MM.1S (cell line): Measurements from ENCODE around the gene AQP1.

Experiments
- DNase-seq: peaks from one replicate; pipeline ENCODE4 v3.0.0-alpha.2; 2015
- H2AFZ ChIP-seq: fragments of 300-600 bp; sonication (generic); 2 replicates; pipeline ENCODE4 v1.6.0; 2016; ENCODE audit warnings: antibody characterized with exemption, low read length
- H3F3A ChIP-seq: fragments of 300-600 bp; sonication (generic); 2 replicates; pipeline ENCODE4 v1.6.1; 2016; ENCODE audit warnings: mild to moderate bottlenecking, antibody characterized with exemption, low read length, moderate library complexity, mixed read lengths; ENCODE audit not compliant: insufficient read depth
- H3K27ac ChIP-seq: fragments of 300-600 bp; sonication (generic); 2 replicates; pipeline ENCODE4 v1.5.1; 2016; ENCODE audit warnings: mild to moderate bottlenecking, low read length
- H3K27me3 ChIP-seq: fragments of 300-600 bp; sonication (generic); replicated peaks from 2 replicates; pipeline ENCODE4 v1.6.0; 2016; ENCODE audit warnings: low read length; ENCODE audit not compliant: insufficient read depth
- H3K36me3 ChIP-seq: fragments of 300-600 bp; sonication (generic); replicated peaks from 2 replicates; pipeline ENCODE4 v1.6.1; 2016; ENCODE audit warnings: mild to moderate bottlenecking, low read length, mixed read lengths; ENCODE audit not compliant: insufficient read depth
- H3K4me1 ChIP-seq: fragments of 300-600 bp; sonication (generic); 2 replicates; pipeline ENCODE4 v1.6.1; 2016; ENCODE audit warnings: low read length, mixed read lengths
- H3K4me2 ChIP-seq: fragments of 300-600 bp; sonication (generic); 2 replicates; pipeline ENCODE4 v1.6.0; 2016; ENCODE audit warnings: low read depth, low read length
- H3K4me3 ChIP-seq: fragments of 300-600 bp; sonication (generic); 2 replicates; pipeline ENCODE4 v1.5.1; 2016; ENCODE audit warnings: low read length, mixed read lengths
- H3K79me2 ChIP-seq: fragments of 300-600 bp; sonication (generic); 2 replicates; pipeline ENCODE4 v1.6.1; 2016; ENCODE audit warnings: mixed run types, low read length, mixed read lengths
- H3K9ac ChIP-seq: fragments of 300-600 bp; sonication (generic); 2 replicates; pipeline ENCODE4 v1.6.1; 2016; ENCODE audit warnings: low read length, mixed read lengths
- H3K9me2 ChIP-seq: fragments of 300-600 bp; sonication (generic); replicated peaks from 2 replicates; pipeline ENCODE4 v1.6.1; 2016; ENCODE audit warnings: mild to moderate bottlenecking, low read length, mixed read lengths; ENCODE audit not compliant: insufficient read depth
- H3K9me3 ChIP-seq: fragments of 300-600 bp; sonication (generic); replicated peaks from 2 replicates; pipeline ENCODE4 v1.6.1; 2016; ENCODE audit warnings: mild to moderate bottlenecking, low read length, mixed read lengths; ENCODE audit not compliant: insufficient read depth
- H4K20me1 ChIP-seq: fragments of 300-600 bp; sonication (generic); 2 replicates; pipeline ENCODE4 v1.6.1; 2016; ENCODE audit warnings: mild to moderate bottlenecking, low read length, moderate library complexity, mixed read lengths; ENCODE audit not compliant: insufficient read depth
- EZH2 ChIP-seq: fragments of 300-600 bp; sonication (generic); optimal IDR thresholded peaks from 2 replicates; pipeline ENCODE3; 2017; ENCODE audit warnings: low read depth, mild to moderate bottlenecking, antibody characterized with exemption, low read length, mixed read lengths
- EZH2phosphoT487 ChIP-seq: fragments of 300-600 bp; sonication (generic); IDR thresholded peaks from 2 replicates; pipeline ENCODE4 v1.6.1; 2018; ENCODE audit warnings: antibody characterized with exemption, low read length
- TF ChIP-seq, protein P1 (sequence below): fragments of 300-600 bp; sonication (generic); IDR thresholded peaks from 2 replicates; pipeline ENCODE4 v1.5.1; 2016; ENCODE audit warnings: antibody characterized with exemption, low read length, mixed read lengths

The AQP1 gene

DNA sequence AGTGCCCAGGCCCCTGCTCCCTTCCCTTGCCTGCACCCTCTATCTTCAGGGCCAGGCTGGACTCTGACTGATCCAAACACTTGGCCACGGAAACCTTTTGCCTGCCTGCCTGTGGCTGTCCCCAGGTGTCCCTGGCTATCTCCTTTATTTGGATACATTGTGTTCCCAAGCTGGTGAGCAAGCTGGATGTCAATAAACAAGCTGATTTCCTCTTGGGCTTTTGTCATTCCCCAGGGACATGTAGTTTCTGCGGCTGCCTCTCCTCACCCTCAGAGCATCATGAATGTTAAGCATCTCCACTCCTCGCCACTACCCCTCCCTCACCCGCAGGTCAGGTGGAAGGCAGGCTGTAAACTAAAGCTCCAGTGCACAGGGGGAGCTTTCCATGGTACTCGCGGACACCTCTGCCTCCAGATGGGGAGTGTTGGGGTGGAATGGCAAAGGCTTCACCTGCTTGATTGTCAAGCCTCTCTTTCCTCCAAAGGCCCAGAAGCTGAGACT is 59.0 kb downstream of the AQP1 start:
- TF ChIP-seq, protein P1, sequence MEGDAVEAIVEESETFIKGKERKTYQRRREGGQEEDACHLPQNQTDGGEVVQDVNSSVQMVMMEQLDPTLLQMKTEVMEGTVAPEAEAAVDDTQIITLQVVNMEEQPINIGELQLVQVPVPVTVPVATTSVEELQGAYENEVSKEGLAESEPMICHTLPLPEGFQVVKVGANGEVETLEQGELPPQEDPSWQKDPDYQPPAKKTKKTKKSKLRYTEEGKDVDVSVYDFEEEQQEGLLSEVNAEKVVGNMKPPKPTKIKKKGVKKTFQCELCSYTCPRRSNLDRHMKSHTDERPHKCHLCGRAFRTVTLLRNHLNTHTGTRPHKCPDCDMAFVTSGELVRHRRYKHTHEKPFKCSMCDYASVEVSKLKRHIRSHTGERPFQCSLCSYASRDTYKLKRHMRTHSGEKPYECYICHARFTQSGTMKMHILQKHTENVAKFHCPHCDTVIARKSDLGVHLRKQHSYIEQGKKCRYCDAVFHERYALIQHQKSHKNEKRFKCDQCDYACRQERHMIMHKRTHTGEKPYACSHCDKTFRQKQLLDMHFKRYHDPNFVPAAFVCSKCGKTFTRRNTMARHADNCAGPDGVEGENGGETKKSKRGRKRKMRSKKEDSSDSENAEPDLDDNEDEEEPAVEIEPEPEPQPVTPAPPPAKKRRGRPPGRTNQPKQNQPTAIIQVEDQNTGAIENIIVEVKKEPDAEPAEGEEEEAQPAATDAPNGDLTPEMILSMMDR: no peak
- TF ChIP-seq EZH2: no peak
- no peak for TF ChIP-seq EZH2phosphoT487
- H3K36me3 ChIP-seq: no peaks in the 10 kb centered on the region
- no peaks in the 10 kb centered on the region for H4K20me1 ChIP-seq
- H3K9ac ChIP-seq: no peak overlapping the region
- H3K4me1 ChIP-seq: peaks cover 14% of the 10 kb centered on the region
- H2AFZ ChIP-seq: no peak overlapping the region
- H3K4me2 ChIP-seq: no peak overlapping the region
- DNase-seq: no peak
- no peaks in the 10 kb centered on the region for H3K9me2 ChIP-seq
- H3F3A ChIP-seq: no peaks in the 10 kb centered on the region
- H3K4me3 ChIP-seq: no peak overlapping the region
- H3K9me3 ChIP-seq: no peaks in the 10 kb centered on the region
- no peaks in the 10 kb centered on the region for H3K79me2 ChIP-seq
- no peak overlapping the region for H3K27ac ChIP-seq
- no peaks in the 10 kb centered on the region for H3K27me3 ChIP-seq

DNA sequence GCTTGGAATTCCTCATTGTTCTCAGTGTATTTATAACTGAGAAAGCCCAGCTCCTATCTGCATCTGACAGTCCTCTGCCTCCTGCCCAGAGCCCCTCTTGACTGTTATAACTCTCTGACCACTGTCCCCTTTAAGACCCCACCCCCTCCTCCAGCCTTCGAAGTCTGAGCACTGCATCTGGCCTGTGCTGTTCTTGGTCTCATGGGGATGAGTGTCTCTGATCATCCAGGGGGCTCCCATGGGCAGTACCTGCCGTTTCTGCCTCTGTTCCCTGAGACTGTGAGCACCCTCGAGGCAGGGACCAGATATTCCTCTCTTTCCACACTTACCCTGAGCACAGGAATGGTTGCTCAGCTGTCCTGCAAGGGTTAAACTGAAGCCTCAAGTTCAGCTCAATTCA is 59.8 kb downstream of the AQP1 start:
- Histone ChIP-seq H3K36me3 (no peaks in the 10 kb centered on the region), H3K9ac (no peak overlapping the region), H2AFZ (no peak overlapping the region), H3K27ac (no peak overlapping the region), H3K79me2 (no peaks in the 10 kb centered on the region), H3K27me3 (no peaks in the 10 kb centered on the region), H3K4me1 (peaks cover 14% of the 10 kb centered on the region), H3K9me3 (no peaks in the 10 kb centered on the region), H3K4me3 (no peak overlapping the region), H3K9me2 (no peaks in the 10 kb centered on the region), H4K20me1 (no peaks in the 10 kb centered on the region), H3K4me2 (no peak overlapping the region), H3F3A (no peaks in the 10 kb centered on the region)
- TF ChIP-seq, protein P1: no peak
- no peak for DNase-seq

DNA sequence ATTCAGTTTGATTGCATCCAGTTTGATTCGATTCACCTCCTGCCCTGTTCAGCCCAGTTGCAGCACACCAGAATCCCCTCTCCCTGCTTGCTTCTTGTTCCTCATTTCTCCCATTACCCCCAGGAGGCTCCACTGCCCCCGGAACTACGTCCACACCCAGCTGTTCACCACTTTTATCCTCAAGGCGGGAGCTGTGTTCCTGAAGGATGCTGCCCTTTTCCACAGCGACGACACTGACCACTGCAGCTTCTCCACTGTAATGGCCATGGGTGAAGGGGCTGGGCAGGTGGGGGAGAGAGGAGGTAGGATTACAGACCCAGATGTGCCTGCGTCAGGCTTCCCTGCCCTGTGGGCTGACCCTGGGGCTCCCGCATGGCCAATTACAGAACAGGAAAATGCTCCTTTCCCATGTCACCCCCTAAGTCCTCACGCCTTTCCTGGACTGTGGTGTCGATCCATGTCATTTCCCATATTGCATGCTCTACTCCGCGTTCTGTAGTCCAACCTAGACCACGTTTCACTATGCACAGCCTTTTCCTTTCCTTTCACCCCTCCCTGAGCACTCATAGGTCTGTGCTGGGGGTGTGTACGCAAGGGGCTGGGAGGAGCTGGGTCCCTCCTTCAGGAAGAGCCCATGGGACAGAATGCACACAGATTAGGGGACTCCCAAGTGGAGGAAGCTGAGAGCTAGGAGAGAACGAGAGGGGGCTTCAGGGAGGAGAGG is 60.3 kb downstream of the AQP1 start:
- H3K9ac ChIP-seq: no peak overlapping the region
- H3K79me2 ChIP-seq: no peaks in the 10 kb centered on the region
- H3K36me3 ChIP-seq: no peaks in the 10 kb centered on the region
- H2AFZ ChIP-seq: no peak overlapping the region
- no peaks in the 10 kb centered on the region for H3K9me2 ChIP-seq
- H3K4me3 ChIP-seq: no peak overlapping the region
- no peaks in the 10 kb centered on the region for H3K9me3 ChIP-seq
- H4K20me1 ChIP-seq: no peaks in the 10 kb centered on the region
- H3K27me3 ChIP-seq: no peaks in the 10 kb centered on the region
- DNase-seq: no peak
- TF ChIP-seq EZH2 (no peak), EZH2phosphoT487 (no peak)
- TF ChIP-seq, protein P1: no peak
- H3K27ac ChIP-seq: no peak overlapping the region
- no peak overlapping the region for H3K4me2 ChIP-seq
- H3F3A ChIP-seq: no peaks in the 10 kb centered on the region
- peaks cover 14% of the 10 kb centered on the region for H3K4me1 ChIP-seq
